Neuronal stem cell (in vitro differentiated cells): Measurements from ENCODE around the gene C3orf70.

Experiments
- DNase-seq: peaks from one replicate; pipeline ENCODE4 v3.0.0-alpha.2; 2013; ENCODE audit warnings: low spot score
- H2AFZ ChIP-seq: one replicate; pipeline ENCODE4 v1.6.1; 2013; ENCODE audit warnings: mild to moderate bottlenecking, low read length, inconsistent platforms
- H2AK5ac ChIP-seq: 2 replicates; pipeline ENCODE4 v1.6.1; 2013; ENCODE audit warnings: low read depth, mild to moderate bottlenecking, inconsistent platforms, low read length, moderate library complexity, mixed read lengths
- H2BK120ac ChIP-seq: 2 replicates; pipeline ENCODE4 v1.6.1; 2013; ENCODE audit warnings: low read depth, mild to moderate bottlenecking, inconsistent platforms, low read length, moderate library complexity, mixed read lengths
- H2BK12ac ChIP-seq: one replicate; pipeline ENCODE4 v1.6.1; 2013; ENCODE audit warnings: low read length, inconsistent platforms
- H2BK15ac ChIP-seq: 2 replicates; pipeline ENCODE4 v1.6.1; 2013; ENCODE audit warnings: mild to moderate bottlenecking, low read length, inconsistent platforms, mixed read lengths
- H2BK5ac ChIP-seq: one replicate; pipeline ENCODE4 v1.6.1; 2013; ENCODE audit warnings: inconsistent platforms, mild to moderate bottlenecking, low read length, moderate library complexity
- H3K14ac ChIP-seq: one replicate; pipeline ENCODE4 v1.6.1; 2013; ENCODE audit warnings: low read length, inconsistent platforms
- H3K18ac ChIP-seq: 2 replicates; pipeline ENCODE4 v1.6.1; 2013; ENCODE audit warnings: low read length, inconsistent platforms
- H3K23ac ChIP-seq: 2 replicates; pipeline ENCODE4 v1.6.1; 2013; ENCODE audit warnings: low read depth, mild to moderate bottlenecking, mixed read lengths, low read length, inconsistent platforms; ENCODE audit not compliant: poor library complexity
- H3K27ac ChIP-seq: replicated peaks from 3 replicates; pipeline ENCODE4 v1.5.1; 2013; ENCODE audit warnings: low read length, inconsistent platforms
- H3K27me3 ChIP-seq, 3 experiments: 2 replicates each; pipeline ENCODE4 v1.6.1; 2013; ENCODE audit warnings: low read length in 3 of 3, mild to moderate bottlenecking in 2 of 3, inconsistent platforms in 1 of 3, low read depth in 1 of 3, mixed read lengths in 1 of 3, moderate library complexity in 1 of 3; ENCODE audit not compliant: control insufficient read depth in 3 of 3, insufficient read depth in 3 of 3
- H3K36me3 ChIP-seq, 2 donors: replicated peaks in 1 of 2; 2 replicates each; pipeline ENCODE4 v1.6.1; 2013; ENCODE audit warnings: low read length in 2 of 2; ENCODE audit not compliant: control insufficient read depth in 2 of 2, insufficient read depth in 2 of 2
- H3K4ac ChIP-seq: 2 replicates; pipeline ENCODE4 v1.6.1; 2013; ENCODE audit warnings: inconsistent platforms, mild to moderate bottlenecking, low read length, moderate library complexity
- H3K4me1 ChIP-seq, 2 donors: 1 replicate in 1 of 2; 2 replicates in 1 of 2; pipeline ENCODE4 v1.6.1; 2013; ENCODE audit warnings: low read length in 2 of 2, low read depth in 1 of 2; ENCODE audit not compliant: control insufficient read depth in 2 of 2, insufficient read depth in 1 of 2
- H3K4me2 ChIP-seq: one replicate; pipeline ENCODE4 v1.6.1; 2013; ENCODE audit warnings: mild to moderate bottlenecking, low read length, inconsistent platforms; ENCODE audit not compliant: insufficient read depth, poor library complexity, severe bottlenecking
- H3K4me3 ChIP-seq, 2 donors: 2 replicates each; pipeline ENCODE4 v1.5.1; 2013; ENCODE audit warnings: low read length in 2 of 2, mild to moderate bottlenecking in 2 of 2, inconsistent platforms in 1 of 2, moderate library complexity in 1 of 2
- H3K79me1 ChIP-seq: one replicate; pipeline ENCODE4 v1.6.1; 2013; ENCODE audit warnings: low read depth, mild to moderate bottlenecking, inconsistent platforms, low read length, moderate library complexity
- H3K9ac ChIP-seq: one replicate; pipeline ENCODE4 v1.6.1; 2013; ENCODE audit warnings: mild to moderate bottlenecking, low read depth, low read length, inconsistent platforms; ENCODE audit not compliant: poor library complexity
- H3K9me3 ChIP-seq, 2 donors: replicated peaks in 1 of 2; 2 replicates each; pipeline versions ENCODE3 to v1.6.1; 2013; ENCODE audit warnings: low read length in 2 of 2, mild to moderate bottlenecking in 2 of 2, inconsistent platforms in 1 of 2, low read depth in 1 of 2, mixed read lengths in 1 of 2, moderate library complexity in 1 of 2; ENCODE audit not compliant: control insufficient read depth in 2 of 2, insufficient read depth in 1 of 2
- H4K8ac ChIP-seq: one replicate; pipeline ENCODE4 v1.6.1; 2013; ENCODE audit warnings: low read depth, mild to moderate bottlenecking, inconsistent platforms, low read length, moderate library complexity
- H4K91ac ChIP-seq: one replicate; pipeline ENCODE4 v1.6.1; 2013; ENCODE audit warnings: low read length, low read depth, mild to moderate bottlenecking, inconsistent platforms; ENCODE audit not compliant: poor library complexity
- WGBS, 2 donors: extraction: QIAGEN DNeasy Blood & Tissue Kit; methylation state at CpG; one replicate each; pipeline ENCODE4 v1.1.7; 2013; ENCODE audit warnings: missing lambda C conversion rate in 2 of 2, mixed read lengths in 1 of 2; ENCODE audit not compliant: insufficient read length in 2 of 2, insufficient replicate concordance in 1 of 2; ENCODE audit errors: extremely low coverage in 2 of 2; 5-methylcytosine and 5-hydroxymethylcytosine counted together

Gene C3orf70

GRCh38 chr3:185129083-185129482 is 23.8 kb downstream of the C3orf70 start:
- Histone ChIP-seq H4K8ac (no peak overlapping the region), H2BK5ac (no peak overlapping the region), H3K27me3 (no peaks in the 10 kb centered on the region), H3K14ac (no peak overlapping the region), H3K9me3 (no peaks in the 10 kb centered on the region), H3K4me3 (no peak overlapping the region), H3K27ac (no peak overlapping the region), H3K4ac (no peak overlapping the region), H3K9ac (no peak overlapping the region), H2AK5ac (no peak overlapping the region), H2BK15ac (no peak overlapping the region), H3K4me1 (peaks cover 0 to 2% of the 10 kb centered on the region in 2 donors), H4K91ac (no peak overlapping the region), H3K18ac (no peak overlapping the region), H3K4me2 (no peak overlapping the region), H2AFZ (no peak overlapping the region), H3K36me3 (no peaks in the 10 kb centered on the region), H3K23ac (no peak overlapping the region), H2BK12ac (no peak overlapping the region), H3K79me1 (no peaks in the 10 kb centered on the region), H2BK120ac (no peak overlapping the region)
- DNase-seq = no peak
- whole genome bisulfite sequencing, 2 donors = no CpG with 5 or more reads among the region's 2 CpGs

DNA sequence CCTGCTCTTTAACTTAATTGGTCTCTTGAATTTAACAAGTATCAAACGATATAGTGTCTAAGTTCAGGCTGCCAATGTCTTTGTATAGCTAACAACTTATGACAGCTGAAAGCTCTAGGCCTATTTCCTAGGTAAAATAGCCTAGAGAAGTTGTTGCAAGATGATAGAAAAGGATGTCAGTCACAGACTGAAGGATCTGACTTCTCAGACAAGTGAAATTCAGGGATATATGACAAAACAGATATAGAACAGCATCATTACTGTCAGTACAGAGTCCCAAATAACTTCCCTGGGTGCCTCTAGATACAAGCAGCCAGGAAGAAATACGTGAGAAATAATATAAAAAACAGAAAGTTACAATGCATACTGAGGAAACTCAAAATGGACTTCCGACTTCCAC is 26.7 kb downstream of the C3orf70 start:
- H3K36me3 ChIP-seq = no peaks in the 10 kb centered on the region
- H4K8ac ChIP-seq = no peak overlapping the region
- H3K23ac ChIP-seq = no peak overlapping the region
- no peak for DNase-seq
- H3K4me2 ChIP-seq = no peak overlapping the region
- no peak overlapping the region for H3K9ac ChIP-seq
- H3K18ac ChIP-seq = no peak overlapping the region
- H3K27ac ChIP-seq = no peak overlapping the region
- no peak overlapping the region for H3K4ac ChIP-seq
- no peak overlapping the region for H3K14ac ChIP-seq
- no peak overlapping the region for H2AFZ ChIP-seq
- H3K4me1 ChIP-seq = no peaks in the 10 kb centered on the region
- H2AK5ac ChIP-seq = no peak overlapping the region
- H2BK120ac ChIP-seq = no peak overlapping the region
- no peak overlapping the region for H3K4me3 ChIP-seq
- no peaks in the 10 kb centered on the region for H3K27me3 ChIP-seq
- no peak overlapping the region for H2BK5ac ChIP-seq
- no peak overlapping the region for H2BK12ac ChIP-seq
- WGBS, 2 donors = no CpG with 5 or more reads among the region's 3 CpGs
- H3K79me1 ChIP-seq = no peaks in the 10 kb centered on the region
- H3K9me3 ChIP-seq = no peaks in the 10 kb centered on the region
- H4K91ac ChIP-seq = no peak overlapping the region
- H2BK15ac ChIP-seq = no peak overlapping the region

DNA sequence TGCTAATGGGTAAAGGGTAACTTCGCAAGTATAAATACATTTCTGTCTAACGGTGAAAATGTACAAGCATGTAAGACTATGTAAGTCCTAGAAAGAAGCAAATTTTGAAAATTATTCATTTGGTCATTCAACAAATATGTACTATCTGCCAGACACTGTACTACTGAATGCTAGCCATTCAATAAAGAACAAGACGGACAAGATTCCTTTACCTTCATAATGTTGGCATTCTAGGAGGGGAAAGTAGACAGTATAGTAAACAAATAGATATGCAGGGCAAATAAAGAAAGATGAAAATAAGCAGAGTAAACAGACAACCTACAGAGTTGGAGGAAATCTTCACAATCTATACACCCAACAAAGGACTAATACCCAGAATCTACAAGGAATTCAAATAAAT is 32.7 kb downstream of the C3orf70 start:
- H3K36me3 ChIP-seq = no peaks in the 10 kb centered on the region
- no peak for DNase-seq
- no peak overlapping the region for H4K91ac ChIP-seq
- H3K27ac ChIP-seq = no peak overlapping the region
- no peaks in the 10 kb centered on the region for H3K4me1 ChIP-seq
- no peak overlapping the region for H3K23ac ChIP-seq
- H3K79me1 ChIP-seq = no peaks in the 10 kb centered on the region
- WGBS, 2 donors = no CpG with 5 or more reads among the region's 3 CpGs
- no peak overlapping the region for H4K8ac ChIP-seq
- H2AK5ac ChIP-seq = no peak overlapping the region
- no peak overlapping the region for H3K4ac ChIP-seq
- no peak overlapping the region for H2BK120ac ChIP-seq
- H2BK5ac ChIP-seq = no peak overlapping the region
- H3K4me3 ChIP-seq = no peak overlapping the region
- no peak overlapping the region for H3K4me2 ChIP-seq
- H3K27me3 ChIP-seq = no peaks in the 10 kb centered on the region
- H2AFZ ChIP-seq = no peak overlapping the region
- H3K9ac ChIP-seq = no peak overlapping the region
- no peak overlapping the region for H2BK12ac ChIP-seq
- no peak overlapping the region for H3K18ac ChIP-seq
- H2BK15ac ChIP-seq = no peak overlapping the region
- H3K14ac ChIP-seq = no peak overlapping the region
- peaks cover 0 to 2% of the 10 kb centered on the region in 2 donors for H3K9me3 ChIP-seq

GRCh38 chr3:185115371-185115770 is 37.5 kb downstream of the C3orf70 start:
- Histone ChIP-seq H3K4me1 (no peaks in the 10 kb centered on the region), H3K4me2 (no peak overlapping the region), H3K27ac (no peak overlapping the region), H4K8ac (no peak overlapping the region), H2AK5ac (no peak overlapping the region), H2BK5ac (no peak overlapping the region), H3K9me3 (peaks cover 0 to 2% of the 10 kb centered on the region in 2 donors), H2BK120ac (no peak overlapping the region), H3K4me3 (no peak overlapping the region), H3K18ac (no peak overlapping the region), H4K91ac (no peak overlapping the region), H3K23ac (no peak overlapping the region), H3K4ac (no peak overlapping the region), H3K9ac (no peak overlapping the region), H3K14ac (no peak overlapping the region), H3K27me3 (no peaks in the 10 kb centered on the region), H3K36me3 (no peaks in the 10 kb centered on the region), H2BK15ac (no peak overlapping the region), H3K79me1 (no peaks in the 10 kb centered on the region), H2AFZ (no peak overlapping the region), H2BK12ac (no peak overlapping the region)
- no peak for DNase-seq
